ENCODE data around the gene CLSTN2. TPM values are rescaled to one million over a fixed set of nuclear protein-coding genes. Genes with fewer than 3 reads are reported as not detected.

The CLSTN2 gene
- total RNA-seq, 1 experiment from 2014 or later, result not detected

DNA sequence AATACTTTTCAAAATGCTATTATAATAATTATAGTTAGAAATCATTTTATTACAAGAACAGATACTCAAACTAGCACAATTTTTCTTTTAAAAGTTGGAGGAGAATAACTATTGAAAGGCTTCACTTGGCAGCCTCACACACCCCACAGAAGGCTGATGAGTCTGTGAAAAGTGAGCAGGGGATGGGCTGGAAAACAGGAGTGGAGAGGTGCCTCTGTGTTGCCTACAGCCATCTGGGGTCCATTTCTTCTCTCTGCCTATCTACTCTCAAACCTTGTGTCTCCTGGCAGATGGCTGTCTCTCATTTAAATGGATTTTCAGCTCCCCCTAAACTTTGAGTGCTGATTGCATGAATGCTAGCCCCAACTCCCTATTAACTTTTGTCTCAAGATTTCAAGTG, 230.8 kb downstream of the CLSTN2 start:
- Histone ChIP-seq H2AFZ (no peak overlapping the region), H3K79me2 (ENCODE audit: low read depth) (no peaks in the 10 kb centered on the region), H3K9me3 (ENCODE audit: insufficient read depth, low read depth) (no peaks in the 10 kb centered on the region), H3F3A (ENCODE audit: insufficient read depth, low read depth) (no peaks in the 10 kb centered on the region), H3K4me2 (no peak overlapping the region), H3K27ac (no peak overlapping the region), H3K27me3 (ENCODE audit: insufficient read depth, low read depth) (no peaks in the 10 kb centered on the region), H3K36me3 (ENCODE audit: low read depth) (no peaks in the 10 kb centered on the region), H3K4me1 (replicated peaks; ENCODE audit: insufficient read depth) (no peaks in the 10 kb centered on the region), H3K4me3 (no peak overlapping the region), H4K20me1 (ENCODE audit: insufficient read depth) (no peaks in the 10 kb centered on the region), H3K9me2 (ENCODE audit: insufficient read depth) (no peaks in the 10 kb centered on the region)
- CTCF ChIA-PET, result no interaction called here
- POLR2A ChIA-PET (ENCODE audit: unreplicated experiment), result no interaction called here
- no peak for TF ChIP-seq EZH2 (IDR thresholded peaks at IDR 0.05; ENCODE audit: low read depth)
- TF ChIP-seq, protein P1, sequence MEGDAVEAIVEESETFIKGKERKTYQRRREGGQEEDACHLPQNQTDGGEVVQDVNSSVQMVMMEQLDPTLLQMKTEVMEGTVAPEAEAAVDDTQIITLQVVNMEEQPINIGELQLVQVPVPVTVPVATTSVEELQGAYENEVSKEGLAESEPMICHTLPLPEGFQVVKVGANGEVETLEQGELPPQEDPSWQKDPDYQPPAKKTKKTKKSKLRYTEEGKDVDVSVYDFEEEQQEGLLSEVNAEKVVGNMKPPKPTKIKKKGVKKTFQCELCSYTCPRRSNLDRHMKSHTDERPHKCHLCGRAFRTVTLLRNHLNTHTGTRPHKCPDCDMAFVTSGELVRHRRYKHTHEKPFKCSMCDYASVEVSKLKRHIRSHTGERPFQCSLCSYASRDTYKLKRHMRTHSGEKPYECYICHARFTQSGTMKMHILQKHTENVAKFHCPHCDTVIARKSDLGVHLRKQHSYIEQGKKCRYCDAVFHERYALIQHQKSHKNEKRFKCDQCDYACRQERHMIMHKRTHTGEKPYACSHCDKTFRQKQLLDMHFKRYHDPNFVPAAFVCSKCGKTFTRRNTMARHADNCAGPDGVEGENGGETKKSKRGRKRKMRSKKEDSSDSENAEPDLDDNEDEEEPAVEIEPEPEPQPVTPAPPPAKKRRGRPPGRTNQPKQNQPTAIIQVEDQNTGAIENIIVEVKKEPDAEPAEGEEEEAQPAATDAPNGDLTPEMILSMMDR (conservative IDR thresholded peaks at IDR 0.05), result no peak
- no TSS peak for BruUV-seq (replicated peaks)
- DNase-seq, result no peak
- intact Hi-C loops (cut with micrococcal nuclease; ENCODE audit: unreplicated experiment), result no loop called here

DNA sequence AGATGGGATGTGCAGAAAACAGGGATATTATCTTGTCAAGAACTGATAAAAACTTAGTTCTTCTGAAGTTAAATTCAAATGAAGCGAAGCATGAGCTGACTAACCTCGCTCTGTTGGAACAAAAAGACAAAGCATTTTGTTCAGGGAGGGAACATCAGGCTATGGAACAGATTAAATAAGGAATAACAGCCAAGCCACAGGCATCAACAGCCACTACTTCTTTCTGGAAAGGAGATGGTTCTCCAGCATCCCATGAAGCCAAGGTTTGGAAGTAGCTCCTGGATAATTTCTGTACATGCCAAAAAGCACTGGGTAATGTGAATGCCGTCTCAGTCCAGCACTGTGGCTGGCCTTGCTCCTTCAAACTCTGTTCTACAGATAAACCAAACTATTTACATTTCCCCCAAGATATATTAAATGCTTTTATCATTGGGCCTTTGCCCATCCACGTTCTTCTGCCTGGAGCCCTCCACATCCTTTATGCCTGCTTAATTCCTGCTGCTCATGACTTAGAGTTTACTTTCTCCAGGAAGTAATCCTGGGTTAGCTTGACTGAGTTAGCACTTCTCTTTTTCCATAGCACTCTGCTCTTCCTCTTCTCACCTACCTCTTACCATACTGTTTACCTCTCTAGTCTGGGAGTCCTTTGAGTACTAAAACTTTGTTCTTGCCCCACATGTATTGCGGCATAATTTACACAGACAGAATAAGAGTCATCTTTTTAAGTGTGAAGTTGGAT, 232.0 kb downstream of the CLSTN2 start:
- H3K4me1 ChIP-seq (replicated peaks; ENCODE audit: insufficient read depth), result no peaks in the 10 kb centered on the region
- no peak overlapping the region for H3K4me2 ChIP-seq
- ChIA-PET CTCF (no interaction called here), POLR2A (ENCODE audit: unreplicated experiment) (no interaction called here)
- no peak overlapping the region for H3K4me3 ChIP-seq
- intact Hi-C loops (cut with micrococcal nuclease; ENCODE audit: unreplicated experiment), result no loop called here
- no peaks in the 10 kb centered on the region for H3F3A ChIP-seq (ENCODE audit: insufficient read depth, low read depth)
- H3K36me3 ChIP-seq (ENCODE audit: low read depth), result no peaks in the 10 kb centered on the region
- DNase-seq, result no peak
- no peaks in the 10 kb centered on the region for H4K20me1 ChIP-seq (ENCODE audit: insufficient read depth)
- H3K27me3 ChIP-seq (ENCODE audit: insufficient read depth, low read depth), result no peaks in the 10 kb centered on the region
- H3K9me3 ChIP-seq (ENCODE audit: insufficient read depth, low read depth), result no peaks in the 10 kb centered on the region
- BruUV-seq (replicated peaks), result no TSS peak
- no peaks in the 10 kb centered on the region for H3K9me2 ChIP-seq (ENCODE audit: insufficient read depth)
- no peak overlapping the region for H2AFZ ChIP-seq
- TF ChIP-seq EZH2 (IDR thresholded peaks at IDR 0.05; ENCODE audit: low read depth), result no peak
- TF ChIP-seq, protein P1 (conservative IDR thresholded peaks at IDR 0.05), result no peak
- H3K79me2 ChIP-seq (ENCODE audit: low read depth), result no peaks in the 10 kb centered on the region
- no peak overlapping the region for H3K27ac ChIP-seq

DNA sequence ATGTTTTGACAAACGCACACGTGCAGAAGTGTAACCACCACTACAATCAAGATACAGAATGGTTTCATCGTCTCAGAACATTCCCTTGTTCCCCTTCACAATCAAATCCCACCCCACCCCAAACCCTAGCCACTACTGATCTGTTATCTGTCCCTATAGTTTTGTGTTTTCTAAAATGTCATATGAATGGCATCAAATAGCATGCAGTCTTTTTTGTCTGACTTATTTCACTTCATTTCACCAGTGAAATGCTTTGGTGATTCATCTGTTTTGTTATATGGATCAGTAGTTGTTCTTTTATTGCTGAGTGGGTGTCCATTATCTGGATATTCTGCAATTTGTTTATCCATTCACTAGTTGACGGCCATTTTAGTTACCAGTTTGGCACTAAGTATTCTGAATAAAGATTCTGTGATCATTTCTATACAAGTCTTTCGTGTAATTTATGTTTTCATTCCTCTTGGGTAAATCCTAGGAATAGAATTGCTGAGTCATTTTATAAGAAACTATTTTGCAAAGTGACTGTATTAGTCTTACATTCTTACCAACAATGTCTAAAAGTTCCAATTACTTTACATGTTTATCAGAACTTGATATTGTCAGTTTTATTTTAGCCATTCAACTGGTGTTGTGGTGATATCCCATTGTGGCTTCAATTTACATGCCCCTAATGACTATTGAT, 232.8 kb downstream of the CLSTN2 start:
- Histone ChIP-seq H3K9me2 (ENCODE audit: insufficient read depth) (no peaks in the 10 kb centered on the region), H3K36me3 (ENCODE audit: low read depth) (no peaks in the 10 kb centered on the region), H3K27me3 (ENCODE audit: insufficient read depth, low read depth) (no peaks in the 10 kb centered on the region), H3F3A (ENCODE audit: insufficient read depth, low read depth) (no peaks in the 10 kb centered on the region), H3K79me2 (ENCODE audit: low read depth) (no peaks in the 10 kb centered on the region), H3K27ac (no peak overlapping the region), H4K20me1 (ENCODE audit: insufficient read depth) (no peaks in the 10 kb centered on the region), H3K4me3 (no peak overlapping the region), H3K4me2 (no peak overlapping the region), H2AFZ (no peak overlapping the region), H3K4me1 (replicated peaks; ENCODE audit: insufficient read depth) (no peaks in the 10 kb centered on the region), H3K9me3 (ENCODE audit: insufficient read depth, low read depth) (no peaks in the 10 kb centered on the region)
- ChIA-PET POLR2A (ENCODE audit: unreplicated experiment) (no interaction called here), CTCF (no interaction called here)
- no peak for DNase-seq
- no TSS peak for BruUV-seq (replicated peaks)
- TF ChIP-seq EZH2 (IDR thresholded peaks at IDR 0.05; ENCODE audit: low read depth), result no peak
- TF ChIP-seq, protein P1 (conservative IDR thresholded peaks at IDR 0.05), result no peak
- intact Hi-C loops (cut with micrococcal nuclease; ENCODE audit: unreplicated experiment), result no loop called here

Data from PC-9 (cell line).